Activated CD4-positive, alpha-beta T cell treated with anti-CD3 and anti-CD28 coated beads, Interleukin-2, Interleukin-6, amounts not matched to agents 100 ng/mL and 50 ng/mL, durations not matched to agents 16 hours and 8 hours (primary cell): Measurements from ENCODE around the gene ZNF91.
"Not testable (repeated sequence)": the region's sequence is repeated elsewhere in the genome, so short reads cannot be mapped to it uniquely, and the experiment has no call there.

Experiments
- DNase-seq: peaks from one replicate; pipeline ENCODE4 v3.0.0-alpha.2; 2020

Gene ZNF91

GRCh38 chr19:23395041-23395721 lies at the start of gene ZNF91:
TSS of gene ZNF91 (minus strand) at chr19:23395471. CDS start at chr19:23395354, 117 bp downstream.
- DNase-seq = peak; percentile 95

- DNase-seq = peak; percentile 10
Measured at GRCh38 chr19:23440791-23441190, 45.5 kb upstream of the ZNF91 start.

DNA sequence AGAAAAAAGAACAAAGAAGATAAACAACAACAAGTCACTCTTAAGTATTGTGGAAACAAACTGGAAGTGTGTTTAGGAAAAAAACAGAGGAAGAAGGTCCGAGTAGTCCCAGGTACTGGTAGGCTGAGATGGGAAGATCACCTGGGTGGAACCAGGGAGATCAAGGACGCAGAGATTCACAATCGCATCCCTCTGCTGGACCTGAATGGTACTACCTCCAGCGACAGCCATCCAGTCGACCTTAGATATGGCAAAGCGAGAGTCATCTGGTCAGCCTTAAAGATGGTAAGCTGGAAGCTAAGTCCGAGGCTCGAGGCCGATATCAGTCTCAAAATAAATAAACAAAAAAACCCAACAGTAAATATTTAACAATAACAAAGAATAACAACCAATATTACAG lies 44.9 kb upstream of the ZNF91 start:
- DNase-seq = no peak

- no peak for DNase-seq
Measured at GRCh38 chr19:23439623-23440022, 44.4 kb upstream of the ZNF91 start.

DNA sequence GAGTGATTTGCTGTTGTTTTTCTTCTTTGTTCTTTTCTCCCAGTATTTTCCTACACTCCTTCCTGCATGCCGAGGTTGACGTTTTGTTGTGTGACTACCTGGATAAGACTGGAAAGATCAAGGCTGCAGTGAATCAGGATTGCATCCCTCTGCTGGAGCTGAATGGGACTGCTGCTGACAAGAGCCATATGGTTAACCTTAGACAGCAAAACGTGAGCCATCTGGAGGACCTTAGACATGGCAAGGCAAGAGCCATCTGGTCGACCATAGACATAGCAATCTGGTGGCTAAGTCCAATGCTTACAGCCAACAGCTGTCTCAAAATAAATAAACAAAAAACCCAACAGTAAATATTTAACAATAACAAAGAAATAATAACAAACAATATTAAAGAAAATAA lies 42.6 kb upstream of the ZNF91 start:
- no peak for DNase-seq

GRCh38 chr19:23436944-23437343 lies 41.7 kb upstream of the ZNF91 start:
- DNase-seq = no peak

GRCh38 chr19:23436318-23436717 lies 41.0 kb upstream of the ZNF91 start:
- DNase-seq = no peak

DNA sequence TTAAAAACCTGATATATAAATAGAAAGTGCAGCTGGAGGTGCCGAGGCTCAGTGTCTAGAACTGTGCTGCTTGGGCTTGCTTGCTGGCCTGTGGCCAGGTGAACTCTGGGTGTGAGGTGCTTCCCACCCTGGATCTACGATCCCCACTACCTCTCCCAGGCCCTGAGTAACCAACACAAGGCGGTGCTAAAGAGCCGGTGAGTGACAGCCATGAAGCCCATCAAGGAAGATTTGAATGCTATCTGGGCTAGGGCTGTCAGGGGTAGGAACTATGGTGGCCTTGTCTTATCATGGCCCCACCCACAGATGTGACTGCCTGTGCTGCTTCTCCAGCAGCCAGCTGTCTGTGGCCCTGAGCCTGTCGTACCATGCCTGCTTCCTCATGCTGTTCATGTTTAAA lies 25.6 kb upstream of the ZNF91 start:
- DNase-seq = no peak

GRCh38 chr19:23419261-23419660 lies 24.0 kb upstream of the ZNF91 start:
- not testable (repeated sequence) for DNase-seq

- DNase-seq = no peak
Measured at GRCh38 chr19:23415561-23416191, 20.4 kb upstream of the ZNF91 start.

GRCh38 chr19:23415034-23415433 lies 19.8 kb upstream of the ZNF91 start:
- DNase-seq = no peak

DNA sequence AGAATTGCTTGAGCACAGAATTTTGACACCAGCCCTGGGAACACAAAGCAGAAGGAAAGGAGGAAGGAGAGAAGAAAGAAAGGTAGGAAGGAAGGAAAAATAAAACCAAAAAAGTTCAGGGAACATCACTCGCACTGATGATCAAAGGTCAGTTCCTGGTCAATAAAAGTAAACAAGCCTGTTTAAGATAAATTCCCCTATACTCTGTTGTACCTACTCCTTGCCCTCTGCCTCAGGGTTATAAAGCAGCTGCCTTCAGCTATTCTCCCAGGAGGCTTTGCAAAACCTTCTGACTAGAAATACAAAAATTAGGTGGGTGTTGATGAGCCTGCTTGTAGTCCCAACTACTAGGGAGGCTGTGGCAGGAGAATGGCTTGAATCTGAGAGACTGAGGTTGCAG lies 14.9 kb upstream of the ZNF91 start:
- no peak for DNase-seq

DNA sequence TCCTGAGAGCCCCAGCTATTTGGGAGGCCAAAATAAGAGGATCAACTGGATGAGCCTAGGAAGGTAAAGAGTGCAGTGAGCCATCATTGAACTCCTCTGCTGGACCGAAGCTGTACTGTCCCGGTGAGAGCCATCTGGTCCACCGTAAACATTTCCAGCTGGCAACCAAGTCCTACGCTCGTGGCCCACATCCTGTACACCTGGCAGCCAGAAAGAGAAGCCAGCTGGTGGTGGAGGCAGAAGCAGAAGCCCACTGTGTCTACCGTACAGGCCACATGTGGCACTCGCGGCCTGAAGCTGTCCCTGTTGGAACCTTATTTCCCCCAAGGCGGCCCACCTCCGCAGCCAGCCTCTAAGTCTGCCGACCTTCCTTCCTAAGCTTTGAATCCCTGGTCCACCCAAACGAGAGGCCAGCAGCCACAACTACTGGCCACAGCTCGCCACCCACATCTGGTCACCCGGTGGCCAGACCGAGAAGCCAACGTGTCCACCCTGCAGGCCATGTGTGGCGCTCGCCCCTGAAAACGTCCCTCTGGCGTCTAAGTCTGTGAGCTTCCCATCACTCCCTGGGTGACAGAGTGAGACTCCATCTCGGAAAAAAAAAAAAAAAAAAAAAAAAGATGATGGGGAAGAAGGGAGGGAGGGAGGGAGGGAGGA lies 14.2 kb upstream of the ZNF91 start:
- DNase-seq = no peak

GRCh38 chr19:23407616-23408133 lies 12.4 kb upstream of the ZNF91 start:
- DNase-seq = no peak

- no peak for DNase-seq
Measured at GRCh38 chr19:23406721-23407120, 11.4 kb upstream of the ZNF91 start.

GRCh38 chr19:23406091-23406490 lies 10.8 kb upstream of the ZNF91 start:
- DNase-seq = no peak

DNA sequence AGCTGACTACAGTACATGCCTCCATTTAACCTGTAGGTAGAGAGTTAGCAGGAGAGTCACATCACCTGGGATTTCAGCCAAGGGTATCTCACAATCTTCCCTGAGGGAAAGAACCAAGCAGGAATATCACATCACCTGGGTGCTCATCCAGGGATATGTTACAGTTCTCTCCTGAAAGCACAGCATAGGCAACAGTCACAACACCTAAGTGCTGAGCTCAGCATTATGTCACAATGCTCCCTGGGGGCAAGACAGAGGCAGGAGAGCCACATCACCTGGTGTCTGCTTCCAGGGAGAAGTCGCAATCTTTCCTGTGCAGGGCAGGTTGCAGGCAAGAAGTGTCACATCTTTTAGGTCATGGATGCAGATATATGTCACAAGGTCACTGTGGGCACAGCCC lies 9.4 kb upstream of the ZNF91 start:
- no peak for DNase-seq

GRCh38 chr19:23403581-23404324 lies 8.5 kb upstream of the ZNF91 start:
- DNase-seq = no peak

DNA sequence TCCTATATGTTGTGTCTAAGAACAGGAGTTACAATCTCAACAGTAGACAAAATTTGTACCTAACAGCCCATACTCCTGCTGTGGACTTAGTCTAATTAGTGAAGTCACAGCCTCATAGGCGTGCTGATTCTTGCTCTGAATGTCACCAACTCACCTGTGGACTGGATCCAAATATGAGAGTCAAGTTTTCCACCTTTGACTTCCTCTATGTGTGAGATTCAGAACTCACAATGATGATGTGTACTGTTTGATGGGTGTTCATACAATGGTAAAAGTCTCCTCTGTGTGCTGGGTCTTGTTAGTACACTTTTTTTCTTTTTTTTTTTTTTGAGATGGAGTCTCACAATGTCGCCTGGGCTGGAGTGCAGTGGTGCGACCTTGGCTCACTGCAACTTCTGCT lies 7.8 kb upstream of the ZNF91 start:
- no peak for DNase-seq

GRCh38 chr19:23402388-23402787 lies 7.1 kb upstream of the ZNF91 start:
- DNase-seq = no peak

- DNase-seq = no peak
Measured at GRCh38 chr19:23401086-23401610, 5.9 kb upstream of the ZNF91 start.

- DNase-seq = no peak
Measured at GRCh38 chr19:23399443-23399842, 4.2 kb upstream of the ZNF91 start.

- DNase-seq = not testable (repeated sequence)
Measured at GRCh38 chr19:23395722-23396117, 449 bp upstream of the ZNF91 start.
